ENCODE data around the gene GALM.

- TF ChIP-seq CTCF (IDR thresholded peaks at IDR 0.05; ENCODE audit: poor library complexity) (no peak), EZH2phosphoT487 (IDR thresholded peaks at IDR 0.05; ENCODE audit: low read depth, severe bottlenecking, unreplicated experiment) (no peak)
Measured at GRCh38 chr2:38619458-38620164, 46.3 kb upstream of the GALM start.

Data from hepatocyte (in vitro differentiated cells).